ENCODE results near the gene NTM. TPM values are rescaled to one million over a fixed set of nuclear protein-coding genes. Genes with fewer than 3 reads are reported as not detected.

NTM gene
- total RNA-seq, 1 donor from 2014 or later = 82.7 TPM

DNA sequence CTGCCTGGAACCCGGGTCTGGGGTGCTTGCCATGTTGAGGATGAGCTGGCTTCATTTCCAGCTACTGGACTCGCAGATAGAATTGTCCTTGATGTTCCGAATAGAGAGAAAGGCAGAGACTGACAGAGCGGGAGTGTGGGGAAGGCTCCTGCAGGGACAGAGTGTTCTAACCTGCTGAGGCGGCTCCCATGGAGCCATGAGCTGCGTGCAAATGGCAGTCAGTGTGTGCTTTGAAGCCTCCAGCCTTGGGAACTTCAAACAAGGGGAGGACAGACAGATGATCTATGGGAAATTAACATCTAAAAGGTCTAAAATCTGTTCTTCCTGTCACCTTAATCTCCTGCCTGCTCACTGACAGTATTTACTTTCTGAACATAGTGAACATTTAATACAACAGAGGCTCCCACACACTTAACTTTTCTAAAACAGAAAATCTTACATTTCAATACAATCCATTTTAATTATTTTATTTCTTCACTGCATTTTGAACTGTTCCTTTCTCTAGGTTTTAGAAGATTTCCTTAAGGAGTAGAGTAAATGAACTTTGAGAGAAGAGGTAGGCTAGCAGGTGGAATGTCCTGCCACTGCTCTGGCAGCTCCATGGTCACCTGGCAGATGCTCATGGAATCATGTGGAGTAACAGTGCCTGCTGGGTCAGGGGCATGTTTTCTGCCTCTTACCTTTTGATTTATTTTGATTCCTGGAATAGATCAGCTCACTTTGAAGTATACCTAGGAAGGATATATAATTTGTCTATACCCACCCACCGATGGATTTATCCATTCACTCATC lies 481.7 kb downstream of the NTM start:
- H3K4me1 Mint-ChIP-seq (ENCODE audit: unreplicated experiment) = no peaks in the 10 kb centered on the region
- H3K27me3 Mint-ChIP-seq (ENCODE audit: unreplicated experiment) = peaks cover 52% of the 10 kb centered on the region
- TF ChIP-seq, protein P1, sequence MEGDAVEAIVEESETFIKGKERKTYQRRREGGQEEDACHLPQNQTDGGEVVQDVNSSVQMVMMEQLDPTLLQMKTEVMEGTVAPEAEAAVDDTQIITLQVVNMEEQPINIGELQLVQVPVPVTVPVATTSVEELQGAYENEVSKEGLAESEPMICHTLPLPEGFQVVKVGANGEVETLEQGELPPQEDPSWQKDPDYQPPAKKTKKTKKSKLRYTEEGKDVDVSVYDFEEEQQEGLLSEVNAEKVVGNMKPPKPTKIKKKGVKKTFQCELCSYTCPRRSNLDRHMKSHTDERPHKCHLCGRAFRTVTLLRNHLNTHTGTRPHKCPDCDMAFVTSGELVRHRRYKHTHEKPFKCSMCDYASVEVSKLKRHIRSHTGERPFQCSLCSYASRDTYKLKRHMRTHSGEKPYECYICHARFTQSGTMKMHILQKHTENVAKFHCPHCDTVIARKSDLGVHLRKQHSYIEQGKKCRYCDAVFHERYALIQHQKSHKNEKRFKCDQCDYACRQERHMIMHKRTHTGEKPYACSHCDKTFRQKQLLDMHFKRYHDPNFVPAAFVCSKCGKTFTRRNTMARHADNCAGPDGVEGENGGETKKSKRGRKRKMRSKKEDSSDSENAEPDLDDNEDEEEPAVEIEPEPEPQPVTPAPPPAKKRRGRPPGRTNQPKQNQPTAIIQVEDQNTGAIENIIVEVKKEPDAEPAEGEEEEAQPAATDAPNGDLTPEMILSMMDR (IDR thresholded peaks at IDR 0.05) = no peak
- no peak overlapping the region for H3K4me3 Mint-ChIP-seq (ENCODE audit: unreplicated experiment)
- H3K27ac Mint-ChIP-seq (ENCODE audit: unreplicated experiment) = no peak overlapping the region
- no peak for DNase-seq (ENCODE audit: extremely low spot score, unreplicated experiment)
- no peaks in the 10 kb centered on the region for H3K36me3 Mint-ChIP-seq (ENCODE audit: unreplicated experiment)
- H3K9me3 Mint-ChIP-seq (ENCODE audit: unreplicated experiment) = no peaks in the 10 kb centered on the region

DNA sequence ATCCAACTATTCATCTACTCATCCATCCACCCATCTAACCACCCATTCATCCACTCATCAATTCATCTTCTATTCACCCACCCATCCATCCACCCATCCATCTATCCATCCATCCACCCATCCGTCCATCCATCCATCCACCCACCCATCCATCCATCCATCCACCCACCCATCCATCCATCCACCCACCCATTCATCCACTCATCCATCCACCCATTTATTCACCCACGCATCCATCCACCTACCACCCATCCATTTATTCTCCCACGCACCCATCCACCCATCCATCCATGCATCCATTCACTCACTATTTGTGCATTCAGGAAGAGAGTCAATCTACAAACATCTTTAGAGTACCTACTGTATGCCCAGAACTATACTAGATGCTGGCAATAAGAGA lies 482.3 kb downstream of the NTM start:
- H3K4me3 Mint-ChIP-seq (ENCODE audit: unreplicated experiment) = no peak overlapping the region
- H3K36me3 Mint-ChIP-seq (ENCODE audit: unreplicated experiment) = no peaks in the 10 kb centered on the region
- no peak overlapping the region for H3K27ac Mint-ChIP-seq (ENCODE audit: unreplicated experiment)
- no peak for DNase-seq (ENCODE audit: extremely low spot score, unreplicated experiment)
- no peaks in the 10 kb centered on the region for H3K4me1 Mint-ChIP-seq (ENCODE audit: unreplicated experiment)
- peaks cover 52% of the 10 kb centered on the region for H3K27me3 Mint-ChIP-seq (ENCODE audit: unreplicated experiment)
- H3K9me3 Mint-ChIP-seq (ENCODE audit: unreplicated experiment) = no peaks in the 10 kb centered on the region
- TF ChIP-seq, protein P1 (IDR thresholded peaks at IDR 0.05) = no peak

DNA sequence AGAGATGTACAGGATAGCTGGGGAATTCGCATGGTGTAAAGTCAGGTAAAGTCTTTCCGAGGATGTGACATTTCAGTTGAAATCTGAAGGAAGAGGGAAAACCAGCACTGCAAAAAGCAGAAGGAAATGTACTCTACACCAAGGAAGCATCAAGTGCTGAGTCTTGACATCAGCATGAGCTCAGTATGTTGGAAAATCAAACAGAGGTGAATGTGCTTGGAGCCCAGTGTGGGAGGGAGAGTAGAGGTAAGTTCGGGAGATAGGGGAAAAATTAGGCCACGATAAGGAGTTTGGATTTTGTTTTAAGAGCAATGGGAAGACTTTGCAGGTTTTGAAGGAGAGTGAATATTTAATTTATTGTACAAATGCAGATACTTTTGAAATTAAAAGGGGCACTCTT lies 484.0 kb downstream of the NTM start:
- H3K4me3 Mint-ChIP-seq (ENCODE audit: unreplicated experiment) = no peak overlapping the region
- TF ChIP-seq, protein P1 (IDR thresholded peaks at IDR 0.05) = no peak
- H3K27ac Mint-ChIP-seq (ENCODE audit: unreplicated experiment) = no peak overlapping the region
- H3K4me1 Mint-ChIP-seq (ENCODE audit: unreplicated experiment) = no peaks in the 10 kb centered on the region
- H3K9me3 Mint-ChIP-seq (ENCODE audit: unreplicated experiment) = no peaks in the 10 kb centered on the region
- DNase-seq (ENCODE audit: extremely low spot score, unreplicated experiment) = no peak
- no peaks in the 10 kb centered on the region for H3K36me3 Mint-ChIP-seq (ENCODE audit: unreplicated experiment)
- peaks cover 44% of the 10 kb centered on the region for H3K27me3 Mint-ChIP-seq (ENCODE audit: unreplicated experiment)

DNA sequence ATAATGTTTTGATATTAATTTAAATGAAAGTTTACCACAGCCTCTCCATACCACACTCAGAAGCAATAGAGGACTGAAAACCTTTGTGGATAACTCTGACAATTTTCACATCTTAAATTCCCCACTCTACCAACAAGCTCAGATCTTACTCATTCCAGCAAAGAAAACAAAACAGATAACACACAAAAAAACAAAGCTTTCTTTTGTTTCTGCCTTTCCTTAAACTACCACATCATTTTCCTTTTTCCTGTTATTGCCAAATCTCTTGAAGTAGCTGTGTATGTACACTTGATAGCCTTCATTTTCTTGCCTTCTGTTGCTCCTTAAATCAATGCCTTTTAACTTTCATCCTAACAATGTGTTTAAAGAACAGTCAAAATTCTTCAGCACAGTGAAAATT lies 484.9 kb downstream of the NTM start:
- Mint-ChIP-seq H3K4me3 (ENCODE audit: unreplicated experiment) (no peak overlapping the region), H3K9me3 (ENCODE audit: unreplicated experiment) (no peaks in the 10 kb centered on the region), H3K4me1 (ENCODE audit: unreplicated experiment) (no peaks in the 10 kb centered on the region), H3K36me3 (ENCODE audit: unreplicated experiment) (no peaks in the 10 kb centered on the region), H3K27ac (ENCODE audit: unreplicated experiment) (no peak overlapping the region), H3K27me3 (ENCODE audit: unreplicated experiment) (peaks cover 41% of the 10 kb centered on the region)
- TF ChIP-seq, protein P1 (IDR thresholded peaks at IDR 0.05) = no peak
- no peak for DNase-seq (ENCODE audit: extremely low spot score, unreplicated experiment)

DNA sequence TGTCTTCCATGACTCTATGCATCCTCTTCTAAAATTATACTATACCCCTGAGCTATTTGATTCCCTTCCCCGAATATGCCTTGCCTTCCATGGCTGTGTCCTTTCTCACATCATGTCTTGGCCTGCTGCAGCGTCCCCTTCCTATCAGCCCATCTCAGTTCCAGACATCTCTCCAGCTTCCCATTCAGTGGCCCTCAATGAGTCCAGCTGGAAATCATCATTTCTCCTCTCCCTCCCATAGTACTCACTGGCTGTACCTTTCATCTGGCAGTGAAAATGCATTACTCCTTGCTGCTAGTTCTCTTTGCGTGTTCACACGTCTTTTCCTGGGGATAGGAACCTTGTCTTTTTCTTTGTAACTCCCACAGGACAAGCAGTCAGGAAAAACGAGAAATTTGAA lies 486.8 kb downstream of the NTM start:
- no peak overlapping the region for H3K27ac Mint-ChIP-seq (ENCODE audit: unreplicated experiment)
- peaks cover 26% of the 10 kb centered on the region for H3K27me3 Mint-ChIP-seq (ENCODE audit: unreplicated experiment)
- TF ChIP-seq, protein P1 (IDR thresholded peaks at IDR 0.05) = no peak
- DNase-seq (ENCODE audit: extremely low spot score, unreplicated experiment) = no peak
- H3K9me3 Mint-ChIP-seq (ENCODE audit: unreplicated experiment) = no peaks in the 10 kb centered on the region
- peaks cover 3% of the 10 kb centered on the region for H3K4me1 Mint-ChIP-seq (ENCODE audit: unreplicated experiment)
- no peaks in the 10 kb centered on the region for H3K36me3 Mint-ChIP-seq (ENCODE audit: unreplicated experiment)
- H3K4me3 Mint-ChIP-seq (ENCODE audit: unreplicated experiment) = no peak overlapping the region

All from osteocyte (in vitro differentiated cells).